Mammary epithelial cell (primary cell): ENCODE data around the gene WDR6.

Experiments used
- CTCF ChIP-seq, 2 donors: IDR thresholded peaks in 1 of 2; conservative IDR thresholded peaks in 1 of 2; 2 replicates each; pipeline ENCODE4 v1.5.1; 2011 to 2012; ENCODE audit warnings: inconsistent platforms in 2 of 2, low read length in 2 of 2, mild to moderate bottlenecking in 2 of 2, control low read depth in 1 of 2, low read depth in 1 of 2; ENCODE audit not compliant: insufficient read depth in 1 of 2; ENCODE audit errors: extremely low read depth in 1 of 2
- EZH2 ChIP-seq: IDR thresholded peaks from 2 replicates; pipeline ENCODE4 v1.6.1; 2012; ENCODE audit warnings: low read length, inconsistent platforms, borderline replicate concordance

GRCh38 chr3:49001155-49001554 is 6.0 kb upstream of the WDR6 start:
- TF ChIP-seq CTCF (conservative IDR thresholded peaks at IDR 0.05 in 1 of 2, IDR thresholded peaks at IDR 0.05 in 1 of 2; ENCODE audit: extremely low read depth in 1 of 2, insufficient read depth in 1 of 2, low read depth in 1 of 2, low read length in 2 of 2), result no peak
- TF ChIP-seq EZH2, result no peak
